ENCODE results near the gene ATP12A. TPM values are rescaled to one million over a fixed set of nuclear protein-coding genes. Genes with fewer than 3 reads are reported as not detected.

The ATP12A gene
- total and polyA plus RNA-seq, 7 donors: not detected

DNA sequence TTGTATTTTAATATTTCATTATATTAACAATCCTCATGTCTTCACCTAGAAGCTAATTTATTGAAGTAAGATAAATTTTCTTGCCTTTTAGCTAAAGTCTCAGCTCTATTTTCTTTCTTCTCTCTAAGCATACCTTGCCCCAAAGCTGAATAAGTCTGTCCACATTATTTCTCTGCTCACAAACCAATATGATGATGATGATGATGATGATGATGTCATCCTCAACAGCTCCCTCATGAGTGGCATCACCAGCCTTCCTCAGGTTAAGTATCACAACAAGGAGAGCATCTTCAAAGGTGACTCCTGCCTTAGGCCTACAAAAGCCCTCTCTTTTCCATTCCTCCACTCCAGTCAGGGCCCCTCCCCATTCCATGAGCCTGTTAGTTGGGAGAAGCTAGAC is 31.9 kb upstream of the ATP12A start:
- H3K4me1 ChIP-seq: no peaks in the 10 kb centered on the region
- ATAC-seq (no peak), DNase-seq (no peak)
- no peaks in the 10 kb centered on the region for H3K27me3 ChIP-seq (ENCODE audit: insufficient read depth in 3 of 3, low read length in 2 of 3)
- intact Hi-C loops (cut with DNase I): no loop called here
- TF ChIP-seq, protein P1, sequence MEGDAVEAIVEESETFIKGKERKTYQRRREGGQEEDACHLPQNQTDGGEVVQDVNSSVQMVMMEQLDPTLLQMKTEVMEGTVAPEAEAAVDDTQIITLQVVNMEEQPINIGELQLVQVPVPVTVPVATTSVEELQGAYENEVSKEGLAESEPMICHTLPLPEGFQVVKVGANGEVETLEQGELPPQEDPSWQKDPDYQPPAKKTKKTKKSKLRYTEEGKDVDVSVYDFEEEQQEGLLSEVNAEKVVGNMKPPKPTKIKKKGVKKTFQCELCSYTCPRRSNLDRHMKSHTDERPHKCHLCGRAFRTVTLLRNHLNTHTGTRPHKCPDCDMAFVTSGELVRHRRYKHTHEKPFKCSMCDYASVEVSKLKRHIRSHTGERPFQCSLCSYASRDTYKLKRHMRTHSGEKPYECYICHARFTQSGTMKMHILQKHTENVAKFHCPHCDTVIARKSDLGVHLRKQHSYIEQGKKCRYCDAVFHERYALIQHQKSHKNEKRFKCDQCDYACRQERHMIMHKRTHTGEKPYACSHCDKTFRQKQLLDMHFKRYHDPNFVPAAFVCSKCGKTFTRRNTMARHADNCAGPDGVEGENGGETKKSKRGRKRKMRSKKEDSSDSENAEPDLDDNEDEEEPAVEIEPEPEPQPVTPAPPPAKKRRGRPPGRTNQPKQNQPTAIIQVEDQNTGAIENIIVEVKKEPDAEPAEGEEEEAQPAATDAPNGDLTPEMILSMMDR (IDR thresholded peaks at IDR 0.05): no peak
- H3K9me3 ChIP-seq: no peaks in the 10 kb centered on the region
- no peak overlapping the region for H3K4me3 ChIP-seq
- no peaks in the 10 kb centered on the region for H3K36me3 ChIP-seq (ENCODE audit: insufficient read depth in 1 of 2, low read depth in 1 of 2)
- no peak overlapping the region for H3K27ac ChIP-seq

DNA sequence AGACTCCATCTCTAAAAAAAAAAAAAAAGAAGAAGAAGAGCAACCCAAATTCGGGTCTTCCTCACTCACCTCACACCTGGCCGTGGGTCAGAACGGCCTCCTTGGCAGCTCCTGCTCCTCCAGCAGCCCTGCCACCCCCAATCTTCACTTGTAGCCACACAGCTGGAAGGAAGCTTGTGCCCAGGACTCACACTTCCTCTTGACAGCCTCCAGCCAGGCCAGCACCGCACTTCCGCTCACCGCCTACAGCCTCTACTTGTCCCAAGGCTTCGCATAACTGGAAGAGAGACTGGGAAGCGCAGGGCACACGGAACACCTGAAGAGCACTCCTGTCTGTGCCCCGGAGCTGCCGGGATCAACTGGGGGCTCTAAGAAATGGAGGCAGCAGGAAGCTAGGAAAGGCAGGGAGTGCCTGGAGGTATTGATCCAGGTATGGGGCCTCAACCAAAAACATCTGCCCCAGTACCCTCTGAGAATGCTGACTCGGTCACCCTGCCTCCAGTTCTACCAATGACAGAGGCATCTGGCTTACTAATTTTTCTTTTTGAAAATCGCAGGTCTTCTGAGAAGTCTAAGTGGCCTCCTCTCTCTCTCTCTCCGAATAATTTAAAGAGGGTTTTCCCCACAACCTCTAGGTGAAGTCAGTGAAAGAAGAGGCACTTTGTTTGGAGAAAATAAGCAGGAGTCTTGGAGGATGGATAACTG is 31.1 kb upstream of the ATP12A start:
- H3K9me3 ChIP-seq: no peaks in the 10 kb centered on the region
- no peak for DNase-seq
- no peak for ATAC-seq
- H3K4me1 ChIP-seq: no peaks in the 10 kb centered on the region
- TF ChIP-seq, protein P1 (IDR thresholded peaks at IDR 0.05): no peak
- intact Hi-C loops (cut with DNase I): no loop called here
- H3K27ac ChIP-seq: no peak overlapping the region
- 87 to 94% (median 91%) methylated on average over 14 of the region's 14 CpGs for WGBS, 3 donors
- no peak overlapping the region for H3K4me3 ChIP-seq
- no peaks in the 10 kb centered on the region for H3K36me3 ChIP-seq (ENCODE audit: insufficient read depth in 1 of 2, low read depth in 1 of 2)
- no peaks in the 10 kb centered on the region for H3K27me3 ChIP-seq (ENCODE audit: insufficient read depth in 3 of 3, low read length in 2 of 3)

DNA sequence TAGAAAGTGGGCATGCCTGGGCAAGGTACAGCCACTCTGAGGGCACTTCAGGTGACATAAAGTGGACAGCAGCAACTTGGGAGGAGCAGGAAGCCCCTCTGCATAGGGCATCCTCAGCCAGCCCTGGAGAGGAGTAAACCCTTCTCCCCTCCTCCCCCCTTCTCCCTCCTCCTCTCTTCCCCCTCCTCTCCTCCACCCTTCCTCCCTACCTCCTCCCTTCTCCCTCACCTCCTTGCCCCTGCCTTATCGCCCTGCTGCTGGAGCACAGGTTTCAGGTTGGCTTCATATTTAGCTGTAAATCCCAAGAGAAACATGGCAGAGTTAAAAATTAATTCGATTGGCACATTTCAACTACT is 30.5 kb upstream of the ATP12A start:
- H3K27ac ChIP-seq: no peak overlapping the region
- H3K4me1 ChIP-seq: no peaks in the 10 kb centered on the region
- H3K27me3 ChIP-seq (ENCODE audit: insufficient read depth in 3 of 3, low read length in 2 of 3): no peaks in the 10 kb centered on the region
- H3K4me3 ChIP-seq: no peak overlapping the region
- DNase-seq (no peak), ATAC-seq (no peak)
- no peaks in the 10 kb centered on the region for H3K36me3 ChIP-seq (ENCODE audit: insufficient read depth in 1 of 2, low read depth in 1 of 2)
- intact Hi-C loops (cut with DNase I): no loop called here
- 60 to 62% (median 62%) methylated on average over 2 of the region's 2 CpGs for WGBS, 3 donors
- H3K9me3 ChIP-seq: no peaks in the 10 kb centered on the region
- TF ChIP-seq, protein P1 (IDR thresholded peaks at IDR 0.05): no peak

DNA sequence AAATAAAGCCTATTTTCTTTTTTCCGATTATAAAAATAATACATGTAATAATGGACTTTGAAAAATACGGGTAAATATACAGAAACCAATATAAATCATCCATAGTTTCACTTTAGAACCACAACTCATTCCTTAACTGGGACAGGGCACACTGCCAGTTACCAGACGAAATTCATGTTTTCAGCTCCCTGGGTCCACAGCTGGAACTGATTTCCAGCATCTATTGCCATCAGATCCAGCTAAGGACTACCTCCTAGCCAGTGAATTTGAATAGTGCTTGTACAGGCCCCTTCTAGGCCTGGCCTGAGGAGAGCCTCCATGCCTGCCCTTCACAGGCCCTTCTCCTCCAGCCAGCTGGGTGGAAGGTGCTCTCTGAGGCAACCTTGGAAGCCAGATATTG is 30.0 kb upstream of the ATP12A start:
- intact Hi-C loops (cut with DNase I): no loop called here
- Histone ChIP-seq H3K36me3 (ENCODE audit: insufficient read depth in 1 of 2, low read depth in 1 of 2) (no peaks in the 10 kb centered on the region), H3K4me3 (no peak overlapping the region), H3K27ac (no peak overlapping the region), H3K9me3 (no peaks in the 10 kb centered on the region), H3K27me3 (ENCODE audit: insufficient read depth in 3 of 3, low read length in 2 of 3) (no peaks in the 10 kb centered on the region), H3K4me1 (no peaks in the 10 kb centered on the region)
- WGBS, 3 donors: 48 to 51% (median 50%) methylated on average over 3 of the region's 3 CpGs
- ATAC-seq (no peak), DNase-seq (no peak)
- TF ChIP-seq, protein P1 (IDR thresholded peaks at IDR 0.05): no peak

DNA sequence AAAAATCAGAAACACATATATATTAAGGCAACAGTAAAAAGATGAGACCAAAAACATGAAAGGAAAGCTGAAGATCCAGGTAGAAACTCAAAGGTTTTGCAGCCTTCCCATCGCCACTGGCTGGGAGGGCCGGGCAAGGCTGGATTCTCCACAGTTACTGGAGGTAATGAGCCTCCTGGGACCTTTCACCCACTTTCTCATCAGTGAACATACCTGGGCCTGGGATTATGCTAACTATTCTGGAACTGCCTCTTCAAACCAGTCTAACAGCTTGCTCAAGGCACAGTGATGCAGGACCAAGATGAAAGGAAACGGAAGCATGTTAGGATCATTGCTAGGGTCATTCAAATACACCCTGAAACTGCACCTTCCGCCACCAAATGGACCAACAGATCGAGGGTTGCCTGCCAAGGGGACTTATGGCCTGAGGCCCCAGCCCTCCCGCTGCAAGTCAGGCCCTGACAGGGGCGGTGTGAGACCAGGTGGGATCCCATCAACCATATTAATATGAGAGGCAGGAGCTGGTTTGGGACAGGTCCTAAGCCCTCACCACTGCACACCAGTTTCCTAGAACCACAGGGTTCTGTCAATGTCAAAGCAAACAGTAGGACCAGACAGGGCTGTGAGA is 28.4 kb upstream of the ATP12A start:
- H3K4me1 ChIP-seq: no peaks in the 10 kb centered on the region
- TF ChIP-seq, protein P1 (IDR thresholded peaks at IDR 0.05): no peak
- no peaks in the 10 kb centered on the region for H3K27me3 ChIP-seq (ENCODE audit: insufficient read depth in 3 of 3, low read length in 2 of 3)
- no peak overlapping the region for H3K27ac ChIP-seq
- H3K4me3 ChIP-seq: no peak overlapping the region
- 90 to 93% (median 90%) methylated on average over 7 of the region's 7 CpGs for WGBS, 3 donors
- intact Hi-C loops (cut with DNase I): no loop called here
- H3K9me3 ChIP-seq: no peaks in the 10 kb centered on the region
- no peaks in the 10 kb centered on the region for H3K36me3 ChIP-seq (ENCODE audit: insufficient read depth in 1 of 2, low read depth in 1 of 2)
- ATAC-seq (no peak), DNase-seq (no peak)

All from psoas muscle (tissue), 8 donors.